ENCODE results near the gene ELOVL7. TPM values are rescaled to one million over a fixed set of nuclear protein-coding genes. Genes with fewer than 3 reads are reported as not detected.
"Not testable (repeated sequence)": the region's sequence is repeated elsewhere in the genome, so short reads cannot be mapped to it uniquely, and the experiment has no call there.

Gene ELOVL7
- total RNA-seq, 1 donor from 2014 or later, result 14.5 TPM

DNA sequence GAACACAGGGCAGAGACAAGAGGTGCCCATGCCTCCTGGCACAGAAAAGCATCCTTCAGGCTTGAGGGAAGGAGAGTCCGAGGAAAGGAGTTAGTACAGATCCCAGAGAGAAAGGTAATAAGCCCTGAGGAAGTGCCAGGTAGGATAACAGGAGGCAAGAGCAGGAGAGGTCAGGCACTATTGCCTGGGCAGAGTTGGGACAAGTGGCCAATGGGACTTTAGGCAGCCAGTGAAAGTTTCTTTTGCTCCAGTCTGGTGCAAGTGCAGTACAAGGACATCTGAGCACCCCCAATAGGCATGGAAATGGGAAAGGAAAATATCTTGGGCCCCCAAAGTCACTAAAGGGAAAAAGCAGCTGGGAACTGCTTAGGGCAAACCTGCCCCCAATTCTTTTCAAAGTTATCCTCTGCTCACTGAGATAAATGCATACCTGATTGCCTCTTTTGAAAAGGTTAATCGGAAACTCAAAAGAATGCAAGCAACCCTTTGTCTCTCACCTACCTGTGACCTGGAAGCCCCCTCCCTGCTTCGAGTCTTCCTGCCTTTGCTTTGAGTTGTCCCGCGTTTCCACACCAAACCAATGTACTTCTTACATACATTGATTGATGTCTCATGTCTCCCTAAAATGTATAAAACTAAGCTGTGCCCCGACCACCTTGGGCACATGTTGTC is 46.5 kb downstream of the ELOVL7 start:
- Mint-ChIP-seq H3K27ac (peak overlapping the region; percentile 11), H3K4me1 (ENCODE audit: low read depth) (peaks cover 21% of the 10 kb centered on the region), H3K4me3 (ENCODE audit: low read depth) (peak overlapping the region; percentile 25), H3K27me3 (no peaks in the 10 kb centered on the region), H3K36me3 (ENCODE audit: insufficient read depth) (peaks cover 9% of the 10 kb centered on the region), H3K9me3 (ENCODE audit: low read depth) (no peaks in the 10 kb centered on the region)
- no peak for DNase-seq (ENCODE audit: low spot score, unreplicated experiment)
- TF ChIP-seq, protein P1, sequence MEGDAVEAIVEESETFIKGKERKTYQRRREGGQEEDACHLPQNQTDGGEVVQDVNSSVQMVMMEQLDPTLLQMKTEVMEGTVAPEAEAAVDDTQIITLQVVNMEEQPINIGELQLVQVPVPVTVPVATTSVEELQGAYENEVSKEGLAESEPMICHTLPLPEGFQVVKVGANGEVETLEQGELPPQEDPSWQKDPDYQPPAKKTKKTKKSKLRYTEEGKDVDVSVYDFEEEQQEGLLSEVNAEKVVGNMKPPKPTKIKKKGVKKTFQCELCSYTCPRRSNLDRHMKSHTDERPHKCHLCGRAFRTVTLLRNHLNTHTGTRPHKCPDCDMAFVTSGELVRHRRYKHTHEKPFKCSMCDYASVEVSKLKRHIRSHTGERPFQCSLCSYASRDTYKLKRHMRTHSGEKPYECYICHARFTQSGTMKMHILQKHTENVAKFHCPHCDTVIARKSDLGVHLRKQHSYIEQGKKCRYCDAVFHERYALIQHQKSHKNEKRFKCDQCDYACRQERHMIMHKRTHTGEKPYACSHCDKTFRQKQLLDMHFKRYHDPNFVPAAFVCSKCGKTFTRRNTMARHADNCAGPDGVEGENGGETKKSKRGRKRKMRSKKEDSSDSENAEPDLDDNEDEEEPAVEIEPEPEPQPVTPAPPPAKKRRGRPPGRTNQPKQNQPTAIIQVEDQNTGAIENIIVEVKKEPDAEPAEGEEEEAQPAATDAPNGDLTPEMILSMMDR (IDR thresholded peaks at IDR 0.05; ENCODE audit: unreplicated experiment), result no peak

DNA sequence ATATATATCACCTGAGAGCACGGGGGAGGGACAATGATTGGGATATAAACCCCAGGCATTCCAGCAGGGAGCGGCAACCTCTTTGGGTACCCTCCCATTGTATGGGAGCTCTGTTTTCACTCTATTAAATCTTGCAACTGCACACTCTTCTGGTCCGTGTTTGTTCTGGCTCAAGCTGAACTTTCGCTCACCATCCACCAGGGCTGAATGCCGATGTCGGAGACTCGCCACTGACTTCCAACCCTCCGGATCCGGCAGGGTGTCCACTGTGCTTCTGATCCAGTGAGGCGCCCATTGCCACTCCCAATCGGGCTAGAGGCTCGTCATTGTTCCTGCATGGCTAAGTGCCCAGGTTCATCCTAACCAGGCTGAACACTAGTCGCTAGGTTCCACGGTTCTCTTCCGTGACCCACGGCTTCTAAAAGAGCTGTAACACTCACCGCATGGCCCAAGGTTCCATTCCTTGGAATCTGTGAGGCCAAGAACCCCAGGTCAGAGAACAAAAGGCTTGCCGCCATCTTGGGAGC is 48.6 kb downstream of the ELOVL7 start:
- not testable (repeated sequence) for H3K36me3 Mint-ChIP-seq (ENCODE audit: insufficient read depth); H3K9me3 Mint-ChIP-seq (ENCODE audit: low read depth); H3K4me3 Mint-ChIP-seq (ENCODE audit: low read depth); H3K27ac Mint-ChIP-seq; DNase-seq (ENCODE audit: low spot score, unreplicated experiment); H3K27me3 Mint-ChIP-seq
- H3K4me1 Mint-ChIP-seq (ENCODE audit: low read depth), result peaks cover 21% of the 10 kb centered on the region

DNA sequence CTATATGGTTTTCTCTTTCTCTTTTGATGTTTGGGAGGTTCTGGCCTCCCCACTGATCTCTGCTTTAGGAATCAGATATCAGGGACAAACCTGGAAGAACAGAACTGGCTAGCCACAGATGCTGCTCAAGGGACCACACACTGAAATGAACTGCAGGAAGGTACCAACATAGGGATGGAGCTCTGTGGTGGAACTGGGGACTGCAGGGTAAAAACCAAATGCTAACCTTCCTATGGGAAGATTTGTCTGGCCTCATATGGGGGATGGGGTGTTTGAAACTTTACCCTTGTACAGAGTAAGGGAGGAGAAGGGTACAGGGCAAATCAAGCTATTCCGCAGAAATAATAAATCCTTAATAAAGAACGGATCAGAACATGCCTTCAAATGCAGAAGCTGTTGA is 49.4 kb downstream of the ELOVL7 start:
- Mint-ChIP-seq H3K4me3 (ENCODE audit: low read depth) (no peak overlapping the region), H3K27ac (peak overlapping the region; percentile 6), H3K4me1 (ENCODE audit: low read depth) (peaks cover 21% of the 10 kb centered on the region), H3K9me3 (ENCODE audit: low read depth) (no peaks in the 10 kb centered on the region), H3K27me3 (no peaks in the 10 kb centered on the region), H3K36me3 (ENCODE audit: insufficient read depth) (peaks cover 9% of the 10 kb centered on the region)
- DNase-seq (ENCODE audit: low spot score, unreplicated experiment), result no peak
- TF ChIP-seq, protein P1 (IDR thresholded peaks at IDR 0.05; ENCODE audit: unreplicated experiment), result no peak

DNA sequence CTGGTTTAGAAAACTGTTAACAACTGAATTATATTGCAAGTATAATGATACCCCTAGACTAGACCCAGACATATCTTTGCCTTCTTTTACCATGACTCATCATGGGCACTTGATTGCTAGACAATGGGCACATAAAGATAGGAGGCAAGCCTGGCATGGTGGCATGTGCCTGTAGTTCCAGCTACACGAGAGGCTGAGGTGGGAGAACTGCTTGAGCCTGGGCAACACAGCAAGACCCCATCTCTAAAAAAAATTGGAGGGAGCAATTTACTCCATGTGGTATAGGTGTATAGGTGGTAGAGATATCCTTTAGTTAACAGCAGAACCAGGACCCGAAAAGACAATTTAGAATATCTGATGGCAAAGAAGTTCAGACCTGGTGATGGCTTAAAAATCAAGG is 51.6 kb downstream of the ELOVL7 start:
- Mint-ChIP-seq H3K36me3 (ENCODE audit: insufficient read depth) (peaks cover 6% of the 10 kb centered on the region), H3K27ac (no peak overlapping the region), H3K4me3 (ENCODE audit: low read depth) (no peak overlapping the region), H3K4me1 (ENCODE audit: low read depth) (peaks cover 3% of the 10 kb centered on the region), H3K27me3 (no peaks in the 10 kb centered on the region), H3K9me3 (ENCODE audit: low read depth) (no peaks in the 10 kb centered on the region)
- DNase-seq (ENCODE audit: low spot score, unreplicated experiment), result no peak
- TF ChIP-seq, protein P1 (IDR thresholded peaks at IDR 0.05; ENCODE audit: unreplicated experiment), result no peak

DNA sequence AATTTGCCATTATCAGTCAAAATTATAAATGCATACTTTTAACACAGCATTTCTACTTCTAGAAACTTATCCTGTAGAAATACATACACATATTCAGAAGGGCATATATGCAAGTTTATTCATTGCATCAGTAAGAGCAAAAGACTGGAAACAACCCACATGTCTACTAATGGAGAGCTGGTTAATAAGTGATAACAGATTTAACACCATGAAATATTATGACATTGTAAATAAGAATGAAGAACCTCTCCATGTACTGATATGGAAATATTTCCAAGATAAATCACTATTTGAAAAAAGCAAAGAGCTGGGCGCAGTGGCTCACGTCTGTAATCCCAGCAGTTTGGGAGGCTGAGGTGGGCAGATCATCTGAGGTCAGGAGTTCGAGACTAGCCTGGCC is 54.5 kb downstream of the ELOVL7 start:
- TF ChIP-seq, protein P1 (IDR thresholded peaks at IDR 0.05; ENCODE audit: unreplicated experiment), result no peak
- Mint-ChIP-seq H3K4me3 (ENCODE audit: low read depth) (no peak overlapping the region), H3K36me3 (ENCODE audit: insufficient read depth) (peaks cover 5% of the 10 kb centered on the region), H3K4me1 (ENCODE audit: low read depth) (no peaks in the 10 kb centered on the region), H3K27me3 (no peaks in the 10 kb centered on the region), H3K9me3 (ENCODE audit: low read depth) (no peaks in the 10 kb centered on the region), H3K27ac (no peak overlapping the region)
- DNase-seq (ENCODE audit: low spot score, unreplicated experiment), result no peak
